HG02610 (cell line): ENCODE results near the gene MTMR8.

ENCODE experiments used
- ATAC-seq: cut with Tn5 transposase; IDR thresholded peaks from one replicate; pipeline ENCODE4 v1.9.1; 2021; ENCODE audit warnings: mild to moderate bottlenecking, moderate library complexity; ENCODE audit not compliant: unreplicated experiment

The MTMR8 gene

DNA sequence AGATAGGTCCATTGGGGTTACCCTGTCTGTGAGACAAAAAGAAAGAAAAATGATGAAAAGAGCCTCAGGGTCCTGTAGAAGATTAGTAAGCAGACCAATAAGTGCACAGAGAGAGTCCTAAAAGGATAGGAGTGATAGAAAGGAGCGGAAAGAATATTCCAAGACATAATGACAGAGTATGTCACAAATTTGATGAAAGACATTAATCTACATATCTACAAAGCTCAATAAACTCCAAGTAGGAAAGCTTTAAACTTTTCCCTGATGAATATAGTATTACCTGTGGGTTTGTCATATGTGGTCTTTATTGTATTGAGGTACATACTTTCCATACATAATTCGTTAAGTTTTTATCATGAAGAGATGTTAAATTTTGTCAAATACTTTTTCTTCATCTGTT lies 73.7 kb downstream of the MTMR8 start:
- no peak for ATAC-seq

DNA sequence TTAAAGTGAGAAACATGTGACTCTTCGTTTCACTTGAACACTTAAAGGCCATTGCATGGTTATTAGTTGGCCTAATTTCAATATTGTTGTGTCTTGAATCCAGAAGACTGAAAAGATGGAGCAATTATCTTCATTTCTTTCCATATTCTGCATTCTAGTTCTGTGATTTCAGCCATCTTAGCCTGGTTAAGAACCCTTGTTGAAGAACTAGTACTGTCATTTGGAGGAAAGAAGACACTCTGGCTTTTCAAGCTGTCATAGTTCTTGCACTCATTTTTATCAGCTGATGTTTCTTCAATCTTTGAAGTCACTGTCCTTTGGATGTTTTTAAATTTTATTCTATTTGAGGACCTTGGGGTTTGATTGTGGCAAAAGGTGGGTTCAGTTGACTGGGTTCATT lies 81.6 kb downstream of the MTMR8 start:
- ATAC-seq: no peak

DNA sequence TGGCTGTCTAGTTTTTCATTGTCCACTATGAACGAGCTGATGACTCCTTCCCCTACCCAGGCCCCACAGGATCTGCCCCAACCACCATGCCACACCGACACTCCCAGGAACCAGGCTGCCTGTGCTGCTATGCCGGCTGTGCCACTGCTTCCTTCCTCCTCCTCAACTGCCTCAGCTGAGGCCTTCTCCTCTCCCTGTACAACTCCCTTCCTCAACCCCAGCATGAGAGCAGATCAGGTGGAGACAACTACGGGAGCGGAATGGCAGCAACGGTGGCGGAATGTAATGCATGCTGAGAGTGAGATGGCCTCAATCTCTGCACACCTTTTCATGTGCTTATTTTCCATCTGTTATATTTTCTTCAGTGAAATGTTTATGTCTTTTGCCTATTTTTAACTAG lies 88.5 kb downstream of the MTMR8 start:
- no peak for ATAC-seq

- ATAC-seq: no peak
Observed at GRCh38 chrX:64291123-64291522, 104.1 kb downstream of the MTMR8 start.

DNA sequence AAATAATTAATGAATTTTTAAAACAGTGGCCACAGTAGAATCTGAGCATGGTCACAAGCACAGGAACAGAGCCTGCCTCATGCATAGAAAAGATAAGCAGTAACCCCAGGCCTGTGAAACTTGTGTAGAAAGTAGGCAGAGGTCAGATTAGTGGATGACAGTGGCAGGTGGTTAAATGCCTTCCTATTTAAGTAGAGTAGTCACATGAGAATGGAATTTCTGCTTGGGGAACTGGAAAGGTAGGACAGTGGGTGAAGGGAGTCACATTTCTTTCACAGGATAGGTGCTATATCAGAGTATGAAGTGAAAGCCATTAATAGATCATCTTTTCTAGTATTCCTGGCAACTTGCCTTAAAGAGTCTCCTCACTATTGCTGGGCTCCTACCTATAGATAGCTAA lies 130.0 kb downstream of the MTMR8 start:
- ATAC-seq: no peak

GRCh38 chrX:64230123-64230970 lies 164.9 kb downstream of the MTMR8 start, which contains the start of gene ASB12:
Gene ASB12 (minus strand): TSS chrX:64230607. CDS start chrX:64225650, 4,957 bp downstream.
- ATAC-seq: no peak

DNA sequence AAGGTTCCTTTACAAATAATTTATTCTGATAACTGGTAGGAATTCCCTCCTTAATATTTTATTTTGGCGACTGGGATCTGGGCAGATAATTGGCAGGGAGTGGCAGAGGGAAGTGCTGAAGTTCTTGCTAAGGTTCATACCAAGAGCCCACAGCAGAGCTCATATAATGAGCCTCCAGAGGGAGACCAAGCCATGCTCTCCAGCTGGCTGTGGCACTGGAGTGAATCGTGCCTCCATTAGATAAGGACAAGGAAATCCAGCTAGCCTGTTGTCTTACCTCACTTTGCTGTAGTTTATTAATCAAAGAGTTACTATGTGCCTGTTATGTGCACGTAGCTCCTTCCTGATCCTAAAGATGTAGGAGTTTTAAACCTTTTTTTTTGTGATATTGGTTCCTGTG lies 166.1 kb downstream of the MTMR8 start:
- ATAC-seq: no peak
